Left ventricle myocardium inferior (tissue), 1 donor: ENCODE results near the gene SUN5. TPM values are rescaled to one million over a fixed set of nuclear protein-coding genes. Genes with fewer than 3 reads are reported as not detected.

Source experiments
- DNase-seq: peaks from one replicate; pipeline ENCODE4 v3.0.0-alpha.2; 2020
- H3K27ac ChIP-seq: fragments of 200-600 bp; replicated peaks from 2 replicates; pipeline ENCODE4 v1.8.0; 2021
- H3K27me3 ChIP-seq: fragments of 200-600 bp; 2 replicates; pipeline ENCODE4 v1.8.0; 2021; ENCODE audit warnings: low read depth
- H3K36me3 ChIP-seq: fragments of 200-600 bp; 2 replicates; pipeline ENCODE4 v1.8.0; 2021
- H3K4me1 ChIP-seq: fragments of 200-600 bp; 2 replicates; pipeline ENCODE4 v1.8.0; 2021
- H3K4me3 ChIP-seq: fragments of 200-600 bp; 2 replicates; pipeline ENCODE4 v1.8.0; 2021; ENCODE audit warnings: mild to moderate bottlenecking, moderate library complexity
- H3K9me3 ChIP-seq: fragments of 200-600 bp; replicated peaks from 2 replicates; pipeline ENCODE4 v1.8.0; 2021
- CTCF ChIP-seq: fragments of 200-600 bp; IDR thresholded peaks from 2 replicates; pipeline ENCODE4 v1.8.0; 2021; ENCODE audit warnings: antibody characterized with exemption, mild to moderate bottlenecking, borderline replicate concordance
- intact Hi-C: fragments of 100-400 bp; cut with micrococcal nuclease; formaldehyde crosslinking; loops from one replicate; pipeline ENCODE4 v1.11.0; 2022
- total RNA-seq: library from RNA; stranded (reverse); fragmentation: NEBNext Ultra II Directional; extraction: Animal tissue kit (Norgen Biotek cat#: 25700); gene quantifications from one replicate; pipeline ENCODE4 v1.2.1, GENCODE V29; 2021
- donor health status: DM: no; HTN: yes; CAD: no; lungs with severe emphysema.

SUN5 gene
- total RNA-seq, 1 donor from 2014 or later = not detected

GRCh38 chr20:33008336-33009213 lies 4.3 kb upstream of the SUN5 start:
- Histone ChIP-seq H3K4me1 (no peaks in the 10 kb centered on the region), H3K27ac (no peak overlapping the region), H3K36me3 (no peaks in the 10 kb centered on the region), H3K27me3 (peaks cover 27% of the 10 kb centered on the region), H3K4me3 (no peak overlapping the region), H3K9me3 (peaks cover 11% of the 10 kb centered on the region)
- no peak for DNase-seq
- no peak for TF ChIP-seq CTCF
- intact Hi-C loops = no loop called here

- peaks cover 17% of the 10 kb centered on the region for H3K27me3 ChIP-seq
- H3K4me3 ChIP-seq = no peak within 1 kb of the TSS
- H3K27ac ChIP-seq = no peak within 1 kb of the TSS
- H3K36me3 ChIP-seq = no peaks in the 10 kb centered on the region
- no peak for DNase-seq
- no peaks in the 10 kb centered on the region for H3K4me1 ChIP-seq
- intact Hi-C loops = no loop called here
- peaks cover 11% of the 10 kb centered on the region for H3K9me3 ChIP-seq
- no peak for TF ChIP-seq CTCF
These were observed 3.4 kb upstream of the SUN5 start, which contains the start of gene BPIFB2 for GRCh38 chr20:33007376-33008335. TSS of gene BPIFB2 (plus strand) at chr20:33007704. CDS start at chr20:33008575, 871 bp downstream.

- H3K4me1 ChIP-seq = no peaks in the 10 kb centered on the region
- no peaks in the 10 kb centered on the region for H3K36me3 ChIP-seq
- H3K4me3 ChIP-seq = no peak overlapping the region
- DNase-seq = no peak
- H3K27ac ChIP-seq = no peak overlapping the region
- H3K9me3 ChIP-seq = peaks cover 11% of the 10 kb centered on the region
- peaks cover 13% of the 10 kb centered on the region for H3K27me3 ChIP-seq
- TF ChIP-seq CTCF = no peak
- intact Hi-C loops = no loop called here
These were observed 2.6 kb upstream of the SUN5 start for GRCh38 chr20:33006776-33007375.

- intact Hi-C loops = no loop called here
- Histone ChIP-seq H3K27ac (no peak overlapping the region), H3K27me3 (peaks cover 5% of the 10 kb centered on the region), H3K4me3 (no peak overlapping the region), H3K36me3 (no peaks in the 10 kb centered on the region), H3K9me3 (peaks cover 11% of the 10 kb centered on the region), H3K4me1 (no peaks in the 10 kb centered on the region)
- no peak for TF ChIP-seq CTCF
- DNase-seq = no peak
These were observed 1.9 kb upstream of the SUN5 start for GRCh38 chr20:33005908-33006775.
